Sigmoid colon (tissue), 4 donors: ENCODE measurements around the gene COMMD1.

Experiments used
- CTCF ChIP-seq, 4 experiments: fragments of 450-650 bp in 3 of 4; fragments of 200-600 bp in 1 of 4; IDR thresholded peaks; one replicate each; pipeline ENCODE4 v1.5.1; 2016 to 2019; ENCODE audit warnings: antibody characterized with exemption in 4 of 4, mild to moderate bottlenecking in 3 of 4, moderate library complexity in 2 of 4
- POLR2A ChIP-seq, 2 donors: fragments of 450-650 bp; IDR thresholded peaks; one replicate each; pipeline ENCODE4 v1.6.1; 2016; ENCODE audit warnings: antibody characterized with exemption in 2 of 2, mild to moderate bottlenecking in 2 of 2, moderate library complexity in 2 of 2
- POLR2AphosphoS5 ChIP-seq, 4 donors: sonication (generic); formaldehyde crosslinking; IDR thresholded peaks; one replicate each; pipeline ENCODE4 v1.6.1; 2017; ENCODE audit warnings: antibody characterized with exemption in 4 of 4

- TF ChIP-seq POLR2AphosphoS5 (IDR thresholded peaks at IDR 0.05): no peak
- TF ChIP-seq CTCF (IDR thresholded peaks at IDR 0.05): no peak
- TF ChIP-seq POLR2A (IDR thresholded peaks at IDR 0.05): no peak
Observed at GRCh38 chr2:62144689-62145477, 239.4 kb downstream of the COMMD1 start.
